ENCODE measurements around the gene APAF1. TPM values are rescaled to one million over a fixed set of nuclear protein-coding genes. Genes with fewer than 3 reads are reported as not detected.
"Not testable (repeated sequence)": the region's sequence is repeated elsewhere in the genome, so short reads cannot be mapped to it uniquely, and the experiment has no call there.

Gene APAF1
- total RNA-seq, 4 donors from 2014 or later = 5.7 to 8.5 (median 6.5) TPM

- H3K4me3 ChIP-seq (ENCODE audit: low read depth, poor library complexity, severe bottlenecking) = no peak overlapping the region
- WGBS, 2 donors = 73 to 83% methylated on average over 5 of the region's 5 CpGs
- intact Hi-C loops (cut with DNase I; ENCODE audit: low total_unique reads) = no loop called here
- TF ChIP-seq, protein P1, sequence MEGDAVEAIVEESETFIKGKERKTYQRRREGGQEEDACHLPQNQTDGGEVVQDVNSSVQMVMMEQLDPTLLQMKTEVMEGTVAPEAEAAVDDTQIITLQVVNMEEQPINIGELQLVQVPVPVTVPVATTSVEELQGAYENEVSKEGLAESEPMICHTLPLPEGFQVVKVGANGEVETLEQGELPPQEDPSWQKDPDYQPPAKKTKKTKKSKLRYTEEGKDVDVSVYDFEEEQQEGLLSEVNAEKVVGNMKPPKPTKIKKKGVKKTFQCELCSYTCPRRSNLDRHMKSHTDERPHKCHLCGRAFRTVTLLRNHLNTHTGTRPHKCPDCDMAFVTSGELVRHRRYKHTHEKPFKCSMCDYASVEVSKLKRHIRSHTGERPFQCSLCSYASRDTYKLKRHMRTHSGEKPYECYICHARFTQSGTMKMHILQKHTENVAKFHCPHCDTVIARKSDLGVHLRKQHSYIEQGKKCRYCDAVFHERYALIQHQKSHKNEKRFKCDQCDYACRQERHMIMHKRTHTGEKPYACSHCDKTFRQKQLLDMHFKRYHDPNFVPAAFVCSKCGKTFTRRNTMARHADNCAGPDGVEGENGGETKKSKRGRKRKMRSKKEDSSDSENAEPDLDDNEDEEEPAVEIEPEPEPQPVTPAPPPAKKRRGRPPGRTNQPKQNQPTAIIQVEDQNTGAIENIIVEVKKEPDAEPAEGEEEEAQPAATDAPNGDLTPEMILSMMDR (IDR thresholded peaks at IDR 0.05) = no peak
- TF ChIP-seq POLR2A (IDR thresholded peaks at IDR 0.05) = no peak
- DNase-seq (ENCODE audit: low spot score in 2 of 2) = no peak
These were observed 109.0 kb downstream of the APAF1 start for GRCh38 chr12:98754095-98754494.

DNA sequence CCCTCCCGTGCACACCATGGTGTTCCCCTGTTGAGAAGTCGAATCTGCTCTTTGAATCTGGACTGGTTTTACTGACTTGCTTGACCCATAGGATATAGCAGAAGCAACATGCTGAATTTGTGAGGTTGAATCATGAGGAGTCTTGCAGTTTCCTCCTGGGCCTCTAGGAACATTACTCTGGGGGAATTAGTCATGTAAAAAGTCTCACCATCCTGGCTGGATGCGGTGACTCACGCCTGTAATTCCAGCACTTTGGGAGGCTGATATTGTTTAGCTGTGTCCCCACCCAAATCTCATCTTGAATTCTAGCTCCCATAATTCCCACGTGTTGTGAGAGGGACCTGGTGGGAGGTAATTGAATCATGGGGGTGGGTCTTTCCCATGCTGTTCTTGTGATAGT is 110.8 kb downstream of the APAF1 start:
- 90 to 92% methylated on average over 5 of the region's 5 CpGs for WGBS, 2 donors
- H3K4me3 ChIP-seq (ENCODE audit: low read depth, poor library complexity, severe bottlenecking); DNase-seq (ENCODE audit: low spot score in 2 of 2); intact Hi-C loops (cut with DNase I; ENCODE audit: low total_unique reads): not testable (repeated sequence)

- no peak overlapping the region for H3K4me3 ChIP-seq (ENCODE audit: low read depth, poor library complexity, severe bottlenecking)
- DNase-seq (ENCODE audit: low spot score in 2 of 2) = no peak
- intact Hi-C loops (cut with DNase I; ENCODE audit: low total_unique reads) = no loop called here
- WGBS, 2 donors = 30 to 38% methylated on average over 3 to 4 of the region's 4 CpGs
- TF ChIP-seq POLR2A (IDR thresholded peaks at IDR 0.05) = no peak
- TF ChIP-seq, protein P1 (IDR thresholded peaks at IDR 0.05) = no peak
These were observed 112.4 kb downstream of the APAF1 start for GRCh38 chr12:98757455-98757854.

- TF ChIP-seq POLR2A (IDR thresholded peaks at IDR 0.05) = no peak
- WGBS, 2 donors = 36 to 49% methylated on average over 3 of the region's 3 CpGs
- intact Hi-C loops (cut with DNase I; ENCODE audit: low total_unique reads) = no loop called here
- H3K4me3 ChIP-seq (ENCODE audit: low read depth, poor library complexity, severe bottlenecking) = no peak overlapping the region
- DNase-seq (ENCODE audit: low spot score in 2 of 2) = no peak
These were observed 113.2 kb downstream of the APAF1 start for GRCh38 chr12:98758331-98758730.

GRCh38 chr12:98763656-98764055 is 118.6 kb downstream of the APAF1 start:
- H3K4me3 ChIP-seq (ENCODE audit: low read depth, poor library complexity, severe bottlenecking) = no peak overlapping the region
- intact Hi-C loops (cut with DNase I; ENCODE audit: low total_unique reads) = no loop called here
- WGBS, 2 donors = 43 to 47% methylated on average over 4 of the region's 4 CpGs
- TF ChIP-seq, protein P1 (IDR thresholded peaks at IDR 0.05) = no peak
- TF ChIP-seq POLR2A (IDR thresholded peaks at IDR 0.05) = no peak
- DNase-seq (ENCODE audit: low spot score in 2 of 2) = no peak

DNA sequence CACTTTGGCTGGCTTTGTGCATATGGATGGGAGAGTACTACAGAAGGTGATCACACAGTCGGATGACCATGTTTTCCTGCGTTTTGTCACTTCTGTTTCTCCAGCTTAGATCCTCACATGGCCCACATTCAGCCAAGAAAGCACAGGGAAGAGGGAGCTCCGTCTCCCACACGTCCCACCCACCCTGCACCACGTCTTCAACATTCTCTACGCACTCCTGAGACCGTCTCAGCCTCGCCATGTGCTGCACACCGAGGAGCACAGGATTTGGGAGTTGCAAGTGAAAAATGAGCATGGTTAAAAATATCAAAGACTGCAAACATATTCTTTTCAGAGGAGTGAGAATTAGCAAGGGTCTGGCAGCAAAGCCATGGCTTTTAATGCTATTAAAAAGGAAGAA is 122.2 kb downstream of the APAF1 start:
- TF ChIP-seq, protein P1 (IDR thresholded peaks at IDR 0.05) = no peak
- TF ChIP-seq POLR2A (IDR thresholded peaks at IDR 0.05) = no peak
- no peak for DNase-seq (ENCODE audit: low spot score in 2 of 2)
- no peak overlapping the region for H3K4me3 ChIP-seq (ENCODE audit: low read depth, poor library complexity, severe bottlenecking)
- intact Hi-C loops (cut with DNase I; ENCODE audit: low total_unique reads) = no loop called here
- WGBS, 2 donors = 85 to 92% methylated on average over 9 of the region's 9 CpGs

DNA sequence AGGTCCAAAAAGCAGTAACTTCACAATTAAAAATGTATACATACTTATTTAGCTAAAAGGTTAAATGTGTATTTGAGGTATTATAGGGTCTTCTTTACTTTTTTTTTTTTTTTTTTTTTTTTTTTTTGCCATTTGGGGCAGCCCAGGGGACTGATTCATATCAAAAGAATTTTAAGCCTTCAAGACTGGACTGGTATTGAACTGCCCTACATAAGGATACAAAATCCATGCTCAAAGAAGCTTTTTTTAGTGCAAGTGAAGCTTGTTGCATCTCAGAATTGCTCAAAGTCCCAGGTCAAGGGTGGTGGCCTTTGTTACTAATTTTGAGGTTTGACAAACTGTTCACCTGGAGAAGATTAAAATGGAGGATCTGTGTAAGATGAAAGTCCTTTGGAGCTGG is 124.0 kb downstream of the APAF1 start:
- DNase-seq (ENCODE audit: low spot score in 2 of 2) = no peak
- no peak overlapping the region for H3K4me3 ChIP-seq (ENCODE audit: low read depth, poor library complexity, severe bottlenecking)
- TF ChIP-seq, protein P1 (IDR thresholded peaks at IDR 0.05) = no peak
- TF ChIP-seq POLR2A (IDR thresholded peaks at IDR 0.05) = no peak
- intact Hi-C loops (cut with DNase I; ENCODE audit: low total_unique reads) = no loop called here

Data from lower leg skin (tissue), 4 donors.